DMS 273 treated with DMSO at 0.1 percent for 48 hours (cell line): ENCODE data around the gene GRIN2A.

Experiments
- DNase-seq: peaks from one replicate; lab custom pipeline; 2025; lab: John Stamatoyannopoulos, UW

GRIN2A gene

DNA sequence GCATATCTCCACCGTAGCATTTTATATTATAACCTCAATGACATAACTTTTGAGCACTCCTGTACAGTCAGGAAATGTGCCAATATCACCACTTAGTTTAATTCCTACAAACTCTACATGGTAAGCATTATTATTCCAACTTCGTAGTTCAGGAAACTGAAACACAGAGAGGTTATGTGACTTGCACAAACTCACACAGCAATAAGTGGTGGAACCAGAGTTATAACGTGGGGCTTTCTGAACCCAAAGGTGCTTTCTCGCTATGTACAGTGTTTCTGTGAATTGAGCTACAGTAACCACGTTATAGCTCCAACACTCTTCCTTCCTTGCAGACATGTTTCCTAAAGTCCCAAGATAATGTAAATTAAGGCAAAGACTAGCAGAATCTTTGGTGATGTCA is 330.2 kb downstream of the GRIN2A start:
- DNase-seq: no peak

DNA sequence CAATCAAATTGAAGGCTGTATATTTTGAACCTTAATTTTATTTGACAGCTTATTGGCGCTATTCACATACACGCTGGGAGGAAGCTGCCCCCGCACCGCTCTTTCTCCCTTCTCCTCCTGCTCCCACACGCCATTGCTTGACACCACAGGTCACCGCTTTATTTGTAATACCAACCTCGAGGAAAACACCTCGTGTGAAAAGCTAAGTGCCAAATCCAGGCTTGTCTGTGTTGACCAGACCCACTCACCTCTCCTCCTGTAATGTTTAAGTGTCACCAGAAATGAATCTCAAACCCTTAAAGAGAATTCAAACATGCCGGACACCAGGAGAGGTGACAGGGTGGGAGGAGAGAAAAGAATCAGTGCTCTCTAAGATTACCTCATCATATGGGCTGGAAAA is 331.4 kb downstream of the GRIN2A start:
- DNase-seq: no peak

DNA sequence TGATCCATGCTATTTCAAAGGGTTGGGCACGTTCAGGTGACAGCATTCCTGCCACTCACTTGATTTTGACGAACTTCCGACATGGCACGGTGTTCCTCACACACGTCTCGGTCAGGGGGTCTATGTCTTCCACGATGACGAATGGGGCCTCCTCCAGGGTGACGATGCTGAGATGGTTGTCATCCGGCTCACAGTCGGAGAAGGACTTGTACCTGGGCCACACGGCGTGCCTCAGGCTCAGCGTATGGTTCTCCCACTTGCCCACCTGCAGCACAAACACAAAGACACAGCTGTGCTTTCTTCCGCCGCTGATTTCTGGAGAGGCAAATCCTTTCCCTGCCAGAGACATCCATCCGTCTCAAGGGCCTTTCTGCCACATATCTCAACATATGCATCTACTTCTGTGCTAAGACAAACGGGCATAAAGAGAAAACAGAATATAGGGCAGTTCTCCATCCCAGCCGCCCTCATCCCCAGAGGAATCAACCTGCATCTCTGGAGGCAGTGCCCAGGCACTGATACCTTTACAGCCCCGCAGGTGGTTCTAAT is 332.5 kb downstream of the GRIN2A start:
- DNase-seq: no peak

DNA sequence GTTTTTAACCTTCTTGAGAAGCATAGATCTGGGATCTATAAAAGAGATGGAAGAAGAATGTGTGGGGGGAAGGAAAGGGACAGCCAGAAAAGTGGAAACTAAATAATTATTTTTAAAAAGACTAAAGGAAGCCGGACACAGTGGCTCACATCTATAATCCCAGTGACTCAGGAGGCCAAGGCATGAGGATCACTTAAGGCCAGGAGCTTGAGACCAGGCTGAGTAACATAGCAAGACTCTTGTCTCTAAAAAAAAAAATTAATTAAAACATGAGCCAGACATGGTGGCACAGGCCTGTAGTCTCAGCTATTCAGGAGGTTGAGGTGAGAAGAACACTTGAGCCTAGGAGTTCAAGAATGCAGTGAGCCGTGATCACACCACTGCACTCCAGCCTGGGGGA is 335.1 kb downstream of the GRIN2A start:
- no peak for DNase-seq

DNA sequence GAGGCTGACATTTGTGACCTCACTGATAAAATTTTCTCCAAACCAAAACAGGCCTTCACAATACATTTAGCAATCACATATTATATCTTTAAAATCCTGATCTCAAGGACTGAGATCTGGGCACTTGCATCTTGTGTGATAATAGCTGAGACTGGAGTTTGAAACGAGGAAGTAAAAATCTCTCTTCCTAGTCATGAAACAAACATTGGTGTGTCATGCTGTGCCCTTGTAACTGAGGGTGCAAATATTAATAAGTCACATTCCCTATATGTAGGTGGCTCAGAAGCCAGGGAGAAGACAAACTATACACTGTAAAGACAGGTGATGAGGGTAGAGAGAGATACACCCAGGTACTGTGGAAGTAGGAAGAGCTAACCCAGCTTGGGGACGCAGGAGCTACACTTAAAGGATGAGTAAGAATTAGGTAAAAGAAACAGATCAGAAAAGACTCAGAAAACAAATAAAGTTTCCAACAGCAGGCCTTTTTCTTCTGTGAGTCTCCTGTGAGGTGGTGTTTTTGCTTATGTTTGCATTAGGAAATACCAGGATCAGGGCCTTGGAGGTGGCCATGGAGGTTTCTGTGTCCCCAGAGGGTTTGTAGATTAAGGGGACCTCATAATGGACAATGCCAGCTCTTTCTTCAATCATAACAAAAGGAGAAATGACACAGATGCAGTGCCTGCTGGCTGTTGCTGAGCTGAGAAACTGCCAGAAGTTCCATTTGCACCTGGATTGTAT is 335.7 kb downstream of the GRIN2A start:
- no peak for DNase-seq

DNA sequence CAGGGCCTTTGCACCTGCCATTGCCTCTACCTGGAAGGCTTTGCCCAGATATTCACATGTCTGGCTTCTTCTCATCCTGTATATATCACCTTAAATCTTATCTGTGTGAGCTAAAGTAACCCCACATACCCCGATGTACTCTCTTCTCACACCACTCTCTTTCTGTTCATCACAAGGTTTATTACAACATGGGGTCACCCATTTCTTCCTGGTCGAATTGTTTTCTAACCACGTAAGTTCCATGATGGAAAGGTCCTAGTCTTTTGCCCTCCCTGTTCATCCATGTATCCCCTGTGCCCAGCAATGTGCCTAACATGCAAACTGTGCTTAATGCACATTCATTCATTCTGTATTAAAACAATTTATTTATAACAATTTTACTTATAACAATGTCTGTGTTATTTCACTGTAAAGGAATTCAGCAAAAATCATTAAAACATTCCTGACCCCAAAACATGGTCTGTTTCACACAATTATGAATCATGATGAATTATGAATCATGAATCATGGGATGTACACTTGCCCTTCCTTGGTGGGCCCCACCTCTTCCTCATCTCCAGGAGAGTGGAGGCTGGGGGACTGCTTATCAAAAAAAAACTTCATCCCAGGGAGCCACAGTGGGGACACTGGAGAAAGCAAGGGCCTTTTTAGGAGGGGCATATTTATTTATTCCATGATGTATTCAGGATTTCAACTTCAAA is 336.4 kb downstream of the GRIN2A start:
- DNase-seq: no peak

DNA sequence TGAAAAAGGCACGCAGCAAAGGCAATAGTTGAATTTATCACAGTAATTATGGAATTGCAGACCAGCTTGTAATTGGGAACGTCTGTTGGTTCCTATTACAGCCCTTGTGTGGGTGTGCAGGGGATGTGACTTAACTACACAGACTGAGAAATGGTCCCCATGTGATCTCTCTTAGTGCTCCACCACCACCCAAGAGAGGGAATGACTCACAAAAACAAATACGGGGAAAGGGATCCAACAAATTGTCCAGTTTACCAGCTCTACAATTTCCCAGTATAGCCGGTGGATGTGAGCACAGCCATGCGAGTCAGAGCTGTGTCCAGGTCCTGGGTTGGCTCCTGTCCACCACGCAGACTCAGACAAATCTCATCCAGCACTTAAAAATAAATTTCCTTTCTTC is 337.9 kb downstream of the GRIN2A start:
- DNase-seq: no peak

DNA sequence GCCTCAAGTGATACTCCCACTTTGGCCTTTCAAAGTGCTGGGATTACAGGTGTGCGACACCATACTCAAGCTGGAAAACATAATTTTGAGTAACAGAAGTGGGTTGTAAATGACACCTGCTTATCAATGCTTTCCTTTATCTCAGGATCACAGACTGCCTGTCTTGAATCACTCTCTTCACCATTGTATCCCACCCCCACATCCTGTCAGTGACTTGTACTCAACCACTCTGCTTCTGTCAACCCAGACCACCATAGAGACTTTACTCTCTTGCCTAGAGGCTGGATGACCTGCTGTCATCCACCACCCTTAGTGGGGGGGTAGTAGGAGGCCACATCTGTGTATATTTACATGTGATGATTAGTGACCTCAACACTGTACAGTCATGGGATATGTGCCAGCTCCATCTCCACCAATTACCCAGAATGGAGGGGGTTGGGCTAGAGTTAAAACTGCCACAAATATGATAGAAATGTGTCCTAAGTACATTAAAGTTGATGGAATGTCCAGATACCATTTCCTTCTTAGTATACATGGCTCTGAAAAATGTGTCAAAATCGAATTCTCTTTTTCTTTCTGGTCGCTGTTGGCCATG is 338.7 kb downstream of the GRIN2A start:
- no peak for DNase-seq

DNA sequence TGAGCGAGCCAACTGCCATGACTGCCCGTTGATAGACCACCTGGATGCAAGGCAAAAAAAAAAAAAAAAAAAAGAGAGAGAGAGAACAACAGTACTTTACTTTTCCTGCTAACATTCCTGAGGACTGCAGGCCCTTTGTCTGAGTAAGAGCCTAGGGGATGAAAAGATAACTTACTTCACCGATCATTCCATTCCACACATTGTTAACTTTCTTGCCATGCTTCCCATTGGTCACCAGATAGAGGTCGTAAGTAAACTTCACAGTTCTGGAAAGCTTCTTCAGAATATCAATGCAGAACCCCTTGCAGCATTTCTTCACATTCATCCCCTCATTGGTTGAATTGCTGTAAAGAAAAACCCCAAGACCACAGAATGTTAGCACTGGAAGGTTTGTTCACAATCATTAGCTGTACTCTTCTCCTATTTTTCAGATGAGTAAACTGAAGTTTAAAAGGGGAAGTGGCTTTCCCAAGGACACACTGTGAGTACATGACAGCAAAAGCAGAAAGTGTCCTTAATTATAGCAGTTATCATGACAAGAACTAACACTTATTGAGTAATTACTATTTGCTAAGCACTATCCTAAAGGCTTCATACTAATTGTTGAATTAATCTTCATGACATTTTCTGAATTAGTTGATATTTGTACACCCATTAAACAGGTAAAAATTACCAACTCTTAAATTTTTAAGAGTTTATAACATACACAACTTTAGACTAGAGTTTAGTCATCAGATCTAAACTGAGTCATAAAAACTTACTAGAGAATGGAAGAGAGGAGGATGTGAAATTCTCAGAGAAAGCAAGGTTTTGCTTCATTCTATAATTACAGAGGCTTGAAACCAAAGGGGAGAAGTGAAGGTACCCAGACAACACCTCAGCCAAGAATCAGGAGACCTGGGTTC is 341.2 kb downstream of the GRIN2A start:
- DNase-seq: no peak

DNA sequence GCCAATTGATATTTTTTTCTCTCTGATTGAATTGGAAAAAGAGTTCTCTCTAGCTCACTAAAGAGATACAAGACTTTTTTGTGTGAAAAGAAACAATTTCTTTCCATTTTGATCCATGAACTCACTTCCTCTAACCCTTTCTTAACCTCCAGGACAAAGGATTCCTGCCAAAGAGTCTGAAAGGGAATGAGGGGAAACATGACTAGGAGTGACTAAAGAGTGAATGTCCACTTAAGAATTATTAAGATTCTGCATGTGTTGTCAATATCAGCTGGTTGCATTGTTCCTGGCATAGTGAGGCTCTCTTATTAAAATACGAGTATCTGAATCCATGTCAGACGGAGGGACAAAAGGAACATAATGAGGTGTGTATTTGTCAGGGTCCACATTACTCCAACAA is 344.7 kb downstream of the GRIN2A start:
- no peak for DNase-seq

DNA sequence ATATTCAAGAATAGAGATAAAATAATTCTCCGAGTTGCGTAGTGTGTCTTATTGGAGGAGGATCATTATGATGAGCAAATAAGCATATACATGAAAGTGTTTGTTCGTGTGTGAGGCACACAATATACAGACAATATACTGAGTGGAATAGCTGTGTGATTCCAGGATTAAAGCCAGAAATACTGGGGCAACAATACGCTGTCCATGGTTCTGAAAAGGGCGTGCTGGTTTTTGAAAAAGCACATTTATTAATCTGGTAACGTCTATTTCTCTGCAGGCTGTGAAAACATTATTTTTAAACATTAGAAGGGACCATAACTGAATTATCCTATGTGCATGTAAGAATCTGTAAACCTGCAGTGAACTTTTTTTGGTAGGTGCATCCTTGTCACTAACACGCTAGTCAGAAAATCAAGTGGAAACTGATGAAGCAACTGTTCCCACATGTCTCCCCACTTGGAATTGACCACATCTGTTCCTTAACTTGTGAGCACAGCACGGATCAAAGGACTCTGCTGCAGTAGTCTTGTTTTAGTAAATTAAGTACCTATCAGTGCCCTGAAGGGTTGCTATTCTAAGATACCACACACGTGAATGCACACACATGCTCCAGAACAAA is 346.0 kb downstream of the GRIN2A start:
- no peak for DNase-seq

DNA sequence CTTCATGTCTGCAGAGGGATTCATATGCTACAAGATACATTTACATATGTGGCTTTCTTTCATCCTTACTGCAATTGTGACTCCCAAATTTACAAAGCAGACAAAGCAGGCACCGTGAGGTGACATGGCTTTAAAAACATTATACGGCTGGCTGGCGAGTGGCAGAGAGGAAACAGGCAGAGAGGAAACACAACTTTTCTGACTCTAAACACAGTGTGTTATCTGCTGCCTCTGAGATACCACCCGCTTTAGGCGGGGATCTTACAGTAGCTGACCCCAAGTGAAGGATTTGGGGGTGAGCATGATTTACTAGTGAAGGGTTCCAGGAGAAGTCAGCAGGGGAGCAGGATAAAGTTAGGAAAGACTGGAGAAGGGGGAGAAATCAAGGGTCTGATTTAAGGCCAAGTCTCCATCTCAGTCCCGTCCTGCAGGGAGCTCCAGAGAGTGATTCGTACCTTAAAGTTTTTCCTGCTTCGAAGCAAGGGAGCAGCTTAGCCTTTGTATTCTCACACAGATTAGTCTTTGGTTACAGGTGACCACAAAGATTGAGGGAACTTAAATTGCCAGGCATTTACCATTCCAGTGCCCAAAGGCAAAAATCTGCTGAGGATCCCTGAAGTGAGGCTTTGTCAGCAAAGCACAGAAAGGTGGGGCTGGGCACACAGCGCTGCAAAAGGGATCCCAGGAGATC is 355.0 kb downstream of the GRIN2A start:
- no peak for DNase-seq

DNA sequence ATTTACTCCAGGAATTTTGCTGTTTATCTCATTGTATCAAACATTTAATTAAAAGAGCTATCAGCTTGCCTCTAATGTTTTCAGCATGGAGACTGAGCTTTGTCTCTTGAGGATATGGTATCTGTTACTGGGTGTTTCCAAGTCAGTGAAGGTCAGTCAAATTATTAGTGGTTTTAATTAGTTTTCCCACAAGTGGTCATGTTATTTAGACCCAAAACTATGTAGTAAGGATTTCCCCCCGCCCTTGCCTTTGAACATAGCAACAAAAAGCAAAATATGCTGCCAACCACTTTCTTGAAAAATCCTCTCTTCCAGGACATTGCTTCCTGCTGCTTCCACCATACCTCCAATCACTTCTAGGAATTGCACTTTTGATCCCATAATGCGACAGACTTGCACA is 355.6 kb downstream of the GRIN2A start:
- no peak for DNase-seq

DNA sequence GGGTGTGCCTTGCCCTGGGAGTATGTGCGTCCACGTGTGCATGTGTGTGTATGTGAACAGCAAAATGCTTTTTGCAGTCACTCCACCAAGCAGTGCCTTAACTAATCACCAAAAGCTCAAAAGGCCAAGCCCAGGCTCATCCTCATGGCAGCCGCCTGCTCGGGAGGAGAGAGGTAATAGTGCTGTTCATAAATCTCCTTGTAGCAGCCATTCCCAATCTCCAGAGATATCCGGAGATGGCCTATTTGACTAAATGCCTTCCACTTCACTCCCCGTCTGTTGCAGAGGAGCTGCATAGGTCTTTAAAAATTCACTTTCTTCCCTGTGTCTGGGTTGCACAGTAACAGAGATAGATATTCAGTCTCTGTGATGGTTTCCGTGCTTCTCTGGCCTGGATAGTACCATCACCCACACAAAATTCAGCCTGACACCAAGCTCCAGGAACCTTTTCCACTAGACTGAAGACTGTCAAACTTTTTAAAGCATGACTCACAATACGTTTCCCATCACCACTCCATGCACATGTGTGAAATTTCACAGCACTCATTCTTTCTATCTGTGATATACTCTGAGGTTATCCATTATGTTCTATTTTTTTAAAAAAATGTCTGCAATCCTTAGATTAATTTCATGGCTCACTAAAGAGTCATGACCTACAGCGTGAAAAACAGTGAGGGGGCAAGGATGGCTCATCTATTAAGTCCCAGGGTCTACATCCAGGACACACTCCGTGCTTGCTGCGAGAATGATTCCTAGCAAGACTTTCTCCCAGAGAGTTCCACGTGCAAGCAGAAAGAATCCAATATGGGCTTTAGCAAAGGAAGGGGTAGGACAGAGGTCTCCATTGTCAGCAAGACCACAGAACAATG is 357.8 kb downstream of the GRIN2A start:
- DNase-seq: no peak

DNA sequence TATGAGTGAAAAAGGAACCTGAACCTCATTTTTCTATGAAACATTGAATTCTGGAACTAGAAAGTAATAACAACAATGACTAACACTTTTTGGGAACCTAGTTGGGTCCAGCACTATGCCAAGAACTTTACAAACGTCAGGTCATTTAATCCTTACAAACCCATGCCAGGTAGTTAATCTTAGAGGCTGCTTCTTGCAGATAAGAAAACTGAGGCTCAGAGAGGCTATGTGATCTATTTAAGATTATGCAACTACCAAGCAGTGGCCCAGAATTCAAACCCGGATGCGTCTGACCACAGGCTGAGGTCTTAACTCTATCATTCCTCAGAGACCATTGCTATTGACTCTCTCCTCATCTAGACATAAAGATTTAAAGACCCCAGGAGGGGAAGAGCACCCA is 358.7 kb downstream of the GRIN2A start:
- no peak for DNase-seq

DNA sequence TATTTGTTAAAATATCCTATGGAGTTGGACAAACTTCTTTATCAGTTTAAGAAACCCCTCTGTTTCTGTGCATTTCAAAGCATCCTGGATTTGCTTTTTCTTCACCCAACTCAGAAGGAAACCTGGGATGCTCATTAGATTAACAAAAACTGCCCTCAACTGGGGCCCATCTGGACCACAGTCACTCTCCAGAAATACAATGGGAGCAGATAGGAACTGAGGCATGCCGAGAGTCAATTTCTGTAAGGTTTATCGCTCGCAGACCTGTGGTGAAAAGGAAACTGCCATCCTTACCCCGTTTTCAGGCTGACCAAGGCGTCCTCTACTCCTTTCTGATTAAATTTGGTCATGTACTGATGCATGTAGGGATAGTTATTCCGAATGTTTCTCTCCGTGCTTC is 360.3 kb downstream of the GRIN2A start:
- DNase-seq: no peak

DNA sequence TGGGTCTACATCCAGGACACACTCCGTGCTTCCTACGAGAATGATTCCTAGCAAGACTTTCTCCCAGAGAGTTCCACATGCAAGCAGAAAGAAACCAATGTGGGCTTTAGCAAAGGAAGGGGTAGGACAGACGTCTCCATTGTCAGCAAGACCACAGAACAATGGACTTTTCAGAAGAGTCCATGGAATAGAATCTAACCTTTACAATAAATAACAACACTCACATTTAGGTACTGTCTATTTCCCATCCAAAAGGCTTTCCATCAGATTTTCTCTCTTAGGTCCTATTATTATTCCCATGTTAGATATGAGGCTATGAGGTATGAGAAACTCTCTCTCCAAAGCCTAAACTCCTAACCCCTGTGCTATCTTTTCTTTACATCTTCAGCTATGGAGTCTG is 360.9 kb downstream of the GRIN2A start:
- no peak for DNase-seq

DNA sequence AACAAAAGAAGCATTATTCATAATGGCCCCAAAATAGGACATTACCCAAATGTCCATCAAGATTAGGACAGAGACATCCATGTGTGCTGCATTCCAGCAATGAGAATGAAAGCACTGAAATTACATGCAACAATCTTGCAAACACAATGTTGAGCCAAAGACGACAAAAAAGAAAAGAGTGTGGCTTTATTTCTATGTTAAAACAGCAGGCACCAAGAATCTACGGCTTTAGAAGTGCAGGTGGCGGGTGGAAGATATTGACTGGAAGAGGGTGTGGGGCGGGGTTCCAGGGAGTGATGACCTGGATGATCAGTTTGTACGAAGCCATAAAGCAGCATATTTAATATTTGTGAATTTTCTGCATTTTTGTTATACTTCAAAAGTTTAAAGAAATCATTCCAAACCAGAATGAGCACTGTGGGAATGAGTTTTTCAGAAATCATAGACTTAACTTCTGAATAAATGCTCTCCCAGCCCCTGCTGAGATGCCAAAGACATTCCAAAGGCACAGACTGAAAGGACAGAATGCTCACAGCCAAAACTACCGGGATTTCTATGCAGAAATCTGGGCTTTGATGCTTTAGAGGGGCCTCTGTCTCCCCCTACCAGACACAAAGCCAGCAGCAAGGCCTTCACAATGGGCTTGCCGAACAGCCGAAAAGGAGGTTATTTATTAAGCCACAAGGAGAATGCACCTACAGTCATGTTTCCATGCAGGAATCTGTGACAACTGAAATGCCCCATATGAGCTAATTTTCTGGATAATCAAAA is 361.6 kb downstream of the GRIN2A start:
- DNase-seq: no peak

DNA sequence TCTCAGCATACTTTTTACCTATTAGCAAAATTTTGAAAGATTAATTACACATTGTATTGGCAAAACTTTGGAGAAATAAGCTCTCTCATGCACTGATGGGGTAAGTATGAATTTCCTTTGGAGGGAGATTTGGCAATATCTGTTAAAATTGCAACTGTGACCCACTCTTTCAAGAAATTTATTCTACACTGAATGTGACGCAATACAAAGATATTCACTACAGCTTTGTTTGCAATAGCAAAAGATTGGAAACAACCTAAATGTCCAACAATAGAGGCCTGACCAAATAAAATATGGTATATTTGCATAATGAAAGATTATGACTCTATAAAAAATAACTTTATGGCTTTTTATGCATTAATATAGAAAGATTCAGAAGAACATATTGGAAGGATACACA is 363.5 kb downstream of the GRIN2A start:
- no peak for DNase-seq
